Endothelial cell of umbilical vein (primary cell): ENCODE results near the gene PLA2R1. TPM values are rescaled to one million over a fixed set of nuclear protein-coding genes. Genes with fewer than 3 reads are reported as not detected.

ENCODE experiments used
- BruUV-seq: library from RNA; stranded (reverse); fragments of 400-500 nt; replicated peaks from 2 replicates; lab custom pipeline; 2021; lab: Mats Ljungman, UMichigan
- CTCF ChIA-PET: fragments of 300-600, 350-600 bp; sonication (Branson Sonifier 250); formaldehyde crosslinking; loops from one replicate; lab custom pipeline; 2021; ENCODE audit warnings: antibody characterized with exemption, inconsistent platforms; lab: Charles Lee
- POLR2A ChIA-PET: fragments of 300-600, 350-600 bp; sonication (Branson Sonifier 250); formaldehyde crosslinking; loops from one replicate; lab custom pipeline; 2021; ENCODE audit warnings: antibody characterized with exemption, inconsistent platforms; lab: Charles Lee
- DNase-seq: peaks from one replicate; pipeline ENCODE4 v3.0.0-alpha.2; 2011; ENCODE audit warnings: low read depth, low spot score
- FAIRE-seq: peaks from 2 replicates; lab custom pipeline; 2011; peaks lifted over from hg19 to GRCh38; lab: Jason Lieb, UNC
- H2AFZ ChIP-seq: 2 replicates; pipeline ENCODE4 v1.6.0; 2012; ENCODE audit warnings: low read depth, low read length, control low read depth, inconsistent platforms
- H3K27ac ChIP-seq: 2 replicates; pipeline ENCODE4 v1.5.1; 2011; ENCODE audit warnings: low read depth, mild to moderate bottlenecking, control low read depth, low read length, moderate library complexity; ENCODE audit not compliant: insufficient read depth
- H3K27me3 ChIP-seq, 2 experiments: 2 replicates each; pipeline versions ENCODE4 v1.6.0 to v1.6.1; 2011; ENCODE audit warnings: low read length in 2 of 2, mixed read lengths in 1 of 2; ENCODE audit not compliant: control insufficient read depth in 2 of 2, insufficient read depth in 2 of 2
- H3K36me3 ChIP-seq, 2 experiments: 2 replicates in 1 of 2; 3 replicates in 1 of 2; pipeline ENCODE4 v1.5.1; 2011; ENCODE audit warnings: low read length in 2 of 2, mild to moderate bottlenecking in 1 of 2, moderate library complexity in 1 of 2; ENCODE audit not compliant: control insufficient read depth in 2 of 2, insufficient read depth in 2 of 2; ENCODE audit errors: extremely low read depth in 1 of 2
- H3K4me1 ChIP-seq: 3 replicates; pipeline ENCODE4 v1.5.1; 2011; ENCODE audit warnings: mild to moderate bottlenecking, low read length; ENCODE audit not compliant: control insufficient read depth, insufficient read depth; ENCODE audit errors: extremely low read depth
- H3K4me2 ChIP-seq: 2 replicates; pipeline ENCODE4 v1.6.1; 2011; ENCODE audit warnings: low read length, control low read depth, mixed read lengths; ENCODE audit not compliant: insufficient read depth
- H3K4me3 ChIP-seq, 3 experiments: fragments of 200-600 bp in 1 of 3; sonication (generic), shearing (Covaris generic) in 1 of 3; replicated peaks in 1 of 3; 2 replicates each; pipeline ENCODE4 v1.5.1; 2011 to 2016; ENCODE audit warnings: control low read depth in 3 of 3, low read length in 3 of 3, mild to moderate bottlenecking in 2 of 3, inconsistent platforms in 1 of 3, low read depth in 1 of 3, moderate library complexity in 1 of 3; ENCODE audit not compliant: insufficient read depth in 1 of 3
- H3K79me2 ChIP-seq: 2 replicates; pipeline ENCODE4 v1.6.0; 2012; ENCODE audit warnings: low read length, inconsistent platforms; ENCODE audit not compliant: control insufficient read depth, insufficient read depth
- H3K9ac ChIP-seq: replicated peaks from 2 replicates; pipeline ENCODE3; 2011; ENCODE audit warnings: low read length, control low read depth; ENCODE audit not compliant: insufficient read depth; ENCODE audit errors: extremely low read depth
- H3K9me1 ChIP-seq: replicated peaks from 3 replicates; pipeline ENCODE4 v1.6.0; 2011; ENCODE audit warnings: mild to moderate bottlenecking, low read length; ENCODE audit not compliant: control insufficient read depth, insufficient read depth; ENCODE audit errors: extremely low read depth
- H3K9me3 ChIP-seq: replicated peaks from 2 replicates; pipeline ENCODE4 v1.5.1; 2012; ENCODE audit warnings: low read length, inconsistent platforms; ENCODE audit not compliant: control insufficient read depth, insufficient read depth
- H4K20me1 ChIP-seq: replicated peaks from 2 replicates; pipeline ENCODE3; 2011; ENCODE audit warnings: mild to moderate bottlenecking, low read length; ENCODE audit not compliant: control insufficient read depth, insufficient read depth; ENCODE audit errors: extremely low read depth
- CTCF ChIP-seq, 2 donors: IDR thresholded peaks; 1 replicate in 1 of 2; 2 replicates in 1 of 2; pipeline ENCODE4 v1.5.1; 2011; ENCODE audit warnings: low read length in 2 of 2, mild to moderate bottlenecking in 2 of 2, moderate library complexity in 2 of 2, control low read depth in 1 of 2, inconsistent platforms in 1 of 2, low read depth in 1 of 2; ENCODE audit not compliant: insufficient read depth in 1 of 2; ENCODE audit errors: extremely low read depth in 1 of 2
- FOS ChIP-seq: IDR thresholded peaks from 2 replicates; pipeline ENCODE4 v1.6.1; 2011; ENCODE audit warnings: mild to moderate bottlenecking, low read length, moderate library complexity, borderline replicate concordance; ENCODE audit not compliant: insufficient read depth
- GATA2 ChIP-seq: IDR thresholded peaks from 2 replicates; pipeline ENCODE4 v1.7.0; 2011; ENCODE audit warnings: low read depth, mild to moderate bottlenecking, moderate library complexity, mixed read lengths, low read length; ENCODE audit not compliant: insufficient read length, insufficient read depth
- JUN ChIP-seq: IDR thresholded peaks from 2 replicates; pipeline ENCODE4 v1.6.1; 2011; ENCODE audit warnings: borderline replicate concordance, low read depth; ENCODE audit not compliant: insufficient read length, insufficient read depth
- POLR2A ChIP-seq: IDR thresholded peaks from 2 replicates; pipeline ENCODE4 v1.6.1; 2012; ENCODE audit warnings: low read depth, mild to moderate bottlenecking, control low read depth, low read length
- POLR2AphosphoS5 ChIP-seq: IDR thresholded peaks from 2 replicates; pipeline ENCODE4 v1.6.1; 2012; ENCODE audit warnings: low read depth, mild to moderate bottlenecking, control low read depth, low read length, moderate library complexity; ENCODE audit not compliant: insufficient read depth
- dilution Hi-C: fragments of 300-500 bp; cut with MboI; formaldehyde crosslinking; loops from one replicate; pipeline ENCODE4 v1.15.0; 2019; ENCODE audit warnings: low sequenced_read_pairs; ENCODE audit not compliant: extremely low pct_ligation_motif_present
- intact Hi-C: fragments of 100-400 bp; cut with micrococcal nuclease; formaldehyde crosslinking; loops from one replicate; pipeline ENCODE4 v1.10.0; 2022
- polyA plus RNA-seq, 4 experiments: library from polyadenylated mRNA; depleted of rRNA in 3 of 4; stranded (reverse) in 3 of 4; unstranded in 1 of 4; fragments of >200 nt; gene quantifications; 2 replicates each; pipeline versions ENCODE4 v1.2.1 to v1.2.3, GENCODE V29; 2011 to 2012; ENCODE audit warnings: missing spikeins in 1 of 4
- total RNA-seq: library from RNA; stranded (reverse); gene quantifications from 2 replicates; pipeline ENCODE4 v1.2.3, GENCODE V29; 2021
- TF ChIP-seq, protein P1 (sequence below): IDR thresholded peaks from 2 replicates; pipeline ENCODE4 v1.6.1; 2011; ENCODE audit not compliant: insufficient read depth, insufficient read length

Gene PLA2R1
- total and polyA plus RNA-seq, 2 donors (not counting 3 experiments of a cell fraction or from before 2014, with no cell fraction given): 6.9 to 14.4 TPM

DNA sequence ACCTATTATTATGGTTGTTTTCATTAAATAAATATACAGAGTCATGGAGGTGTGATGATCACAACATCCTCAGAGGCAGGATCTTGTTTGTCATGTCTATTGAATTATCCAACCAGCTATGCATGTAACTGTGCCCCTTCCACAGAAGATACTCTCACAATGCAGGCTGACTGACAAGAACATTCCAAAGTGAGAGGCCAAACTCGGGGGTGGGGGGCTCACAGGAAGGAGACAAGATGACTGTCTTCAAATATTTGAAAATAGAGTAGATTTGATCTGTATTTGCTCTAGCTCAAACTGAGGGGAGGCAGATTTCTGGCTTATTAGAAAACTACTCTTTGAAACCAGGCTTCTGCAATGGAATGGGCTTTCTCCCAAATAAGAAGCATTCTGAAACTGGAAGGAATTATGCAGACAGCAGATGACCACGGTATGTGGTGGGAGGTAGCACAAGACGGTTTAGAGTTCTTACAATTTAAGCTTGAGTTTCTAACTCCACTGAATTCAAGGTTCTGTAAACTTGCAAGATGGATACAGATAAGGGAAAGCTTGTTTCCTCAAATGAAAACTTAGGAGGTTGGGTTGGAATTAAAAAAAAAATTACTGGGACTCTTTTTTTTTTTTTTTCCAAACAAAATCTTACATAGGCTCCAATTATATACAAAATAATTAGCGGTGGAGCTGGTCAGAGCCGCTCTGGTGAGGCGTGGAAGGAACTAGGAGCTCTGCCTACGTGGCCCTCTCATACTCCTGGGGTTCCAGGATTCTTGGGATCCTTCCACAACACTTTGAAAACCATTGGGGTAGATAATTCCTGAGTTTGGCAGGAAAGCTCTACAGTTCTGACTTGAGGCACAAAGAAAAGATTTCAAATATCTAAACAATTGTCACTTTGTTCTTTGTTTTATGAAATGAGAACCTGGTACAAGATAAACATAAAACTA is 79.3 kb downstream of the PLA2R1 start:
- no peaks in the 10 kb centered on the region for H3K27me3 ChIP-seq
- DNase-seq (peak; percentile 18), FAIRE-seq (no peak)
- dilution Hi-C loops: no loop called here
- H3K4me3 ChIP-seq: no peak overlapping the region
- no peaks in the 10 kb centered on the region for H4K20me1 ChIP-seq
- H3K4me1 ChIP-seq: peaks cover 11% of the 10 kb centered on the region
- H2AFZ ChIP-seq: no peak overlapping the region
- H3K36me3 ChIP-seq: no peaks in the 10 kb centered on the region
- CTCF ChIA-PET: interaction anchor here (0.7 to 2.5 kb wide), 12 partner anchors 12 to 1081 kb away, joined by 3 to 14 read pairs (median 4); no protein-coding TSS in a partner anchor
- no peaks in the 10 kb centered on the region for H3K79me2 ChIP-seq
- H3K9me3 ChIP-seq: no peaks in the 10 kb centered on the region
- H3K4me2 ChIP-seq: no peak overlapping the region
- H3K9ac ChIP-seq: no peak overlapping the region
- no TSS peak for BruUV-seq
- no peak overlapping the region for H3K27ac ChIP-seq
- H3K9me1 ChIP-seq: no peaks in the 10 kb centered on the region
- POLR2A ChIA-PET: interaction anchor here (0.6 to 1.0 kb wide), 2 partner anchors 367 to 1141 kb away, joined by 3 to 4 read pairs; partner anchors contain the start of gene BAZ2B
- TF ChIP-seq POLR2AphosphoS5 (no peak), POLR2A (no peak), JUN (no peak), GATA2 (no peak), FOS (no peak)
- TF ChIP-seq, protein P1, sequence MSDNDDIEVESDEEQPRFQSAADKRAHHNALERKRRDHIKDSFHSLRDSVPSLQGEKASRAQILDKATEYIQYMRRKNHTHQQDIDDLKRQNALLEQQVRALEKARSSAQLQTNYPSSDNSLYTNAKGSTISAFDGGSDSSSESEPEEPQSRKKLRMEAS: no peak
- intact Hi-C loops: no loop called here

- Histone ChIP-seq H3K9ac (no peak overlapping the region), H3K4me2 (no peak overlapping the region), H3K36me3 (no peaks in the 10 kb centered on the region), H3K4me1 (peaks cover 11% of the 10 kb centered on the region), H3K27me3 (no peaks in the 10 kb centered on the region), H3K9me3 (no peaks in the 10 kb centered on the region), H4K20me1 (no peaks in the 10 kb centered on the region), H3K9me1 (no peaks in the 10 kb centered on the region), H2AFZ (no peak overlapping the region), H3K4me3 (no peak overlapping the region), H3K79me2 (no peaks in the 10 kb centered on the region), H3K27ac (no peak overlapping the region)
- DNase-seq: peak; percentile 85
- peak; percentile 79 for FAIRE-seq
- POLR2A ChIA-PET: interaction anchor here (0.6 to 1.0 kb wide), 2 partner anchors 366 to 1140 kb away, joined by 3 to 4 read pairs; partner anchors contain the start of gene BAZ2B
- no TSS peak for BruUV-seq
- CTCF ChIA-PET: interaction anchor here (0.8 to 2.5 kb wide), 9 partner anchors 13 to 1082 kb away, joined by 3 to 14 read pairs (median 4); no protein-coding TSS in a partner anchor
- no peak for TF ChIP-seq CTCF (IDR thresholded peaks at IDR 0.05; ENCODE audit: extremely low read depth in 1 of 2, insufficient read depth in 1 of 2, low read depth in 1 of 2, low read length in 2 of 2)
- TF ChIP-seq FOS: peak; percentile 45
- dilution Hi-C loops: no loop called here
- intact Hi-C loops: no loop called here
These were observed 80.1 kb downstream of the PLA2R1 start for GRCh38 chr2:159982270-159982669.
